SK-N-MC (cell line): ENCODE data around the gene ABCA3.

Source experiments
- EZH2 ChIP-seq: fragments of 200-600 bp; sonication (generic); IDR thresholded peaks from one replicate; pipeline ENCODE4 v1.6.1; 2017; ENCODE audit warnings: antibody characterized with exemption
- FOXP2 ChIP-seq: optimal IDR thresholded peaks from 2 replicates; pipeline ENCODE3; 2011; ENCODE audit warnings: mild to moderate bottlenecking, moderate library complexity; ENCODE audit not compliant: insufficient read depth; ENCODE audit errors: extremely low read length, control extremely low read depth
- POLR2AphosphoS5 ChIP-seq: IDR thresholded peaks from 2 replicates; pipeline ENCODE4 v1.6.1; 2012; ENCODE audit warnings: mild to moderate bottlenecking, low read depth, low read length, borderline replicate concordance

DNA sequence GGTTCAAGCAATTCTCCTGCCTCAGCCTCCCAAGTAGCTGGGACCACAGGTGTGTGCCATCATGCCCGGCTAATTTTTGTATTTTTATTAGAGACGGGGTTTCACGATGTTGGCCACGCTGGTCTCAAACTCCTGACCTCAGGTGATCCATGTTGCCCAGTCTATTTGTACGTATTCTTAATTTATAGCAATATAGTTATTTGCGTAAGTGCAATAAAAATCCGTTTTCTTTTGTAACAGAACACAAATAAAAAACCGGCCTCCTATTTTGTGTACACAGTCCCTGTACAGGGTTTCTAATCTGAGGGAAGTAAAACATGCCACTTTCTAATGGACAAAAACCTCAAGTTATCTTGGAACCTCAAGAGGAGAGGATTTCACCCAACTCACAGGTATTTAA, 80.3 kb downstream of the ABCA3 start:
- TF ChIP-seq EZH2 (no peak), FOXP2 (no peak), POLR2AphosphoS5 (no peak)
